Measurements from ENCODE around the gene CIZ1.
A peak's percentile ranks its signal among the peaks of the same experiment; 100 is the strongest.
"Not testable (repeated sequence)": the region's sequence is repeated elsewhere in the genome, so short reads cannot be mapped to it uniquely, and the experiment has no call there.

The CIZ1 gene

DNA sequence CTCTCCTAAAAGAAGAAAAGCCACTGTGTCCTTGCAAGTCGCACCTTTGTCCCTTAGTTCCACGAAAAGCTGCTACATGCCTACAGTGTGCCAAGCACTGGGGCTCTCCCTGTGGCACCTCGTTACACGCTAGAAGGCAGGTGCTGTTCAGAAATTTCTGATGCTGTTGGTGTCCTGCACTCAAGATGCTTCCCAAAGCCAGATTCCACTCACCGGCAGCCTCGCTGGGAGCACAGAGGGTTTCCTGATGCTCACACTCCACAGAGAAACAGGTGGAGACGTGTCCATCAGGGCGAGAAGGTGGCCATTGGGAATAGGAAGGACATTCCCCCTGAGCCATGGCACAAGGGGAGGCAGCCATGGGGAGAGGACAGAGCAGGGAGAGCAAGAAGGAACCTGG lies 60.0 kb downstream of the CIZ1 start:
- not testable (repeated sequence) for H3K4me3 ChIP-seq (ENCODE audit: low read length); H3K4me1 ChIP-seq (ENCODE audit: control insufficient read depth, insufficient read depth, low read length); H3K9ac ChIP-seq (ENCODE audit: low read depth, low read length); H3K36me3 ChIP-seq (ENCODE audit: insufficient read depth, low read length); H3K4me2 ChIP-seq (ENCODE audit: low read length); H3K9me3 ChIP-seq (replicated peaks; ENCODE audit: low read length)
- H3K27me3 ChIP-seq (ENCODE audit: control insufficient read depth, insufficient read depth, low read length): peaks cover 29% of the 10 kb centered on the region

GRCh38 chr9:128130651-128131050 lies 60.7 kb downstream of the CIZ1 start:
- H3K9me3 ChIP-seq (replicated peaks; ENCODE audit: low read length); H3K36me3 ChIP-seq (ENCODE audit: insufficient read depth, low read length); H3K4me2 ChIP-seq (ENCODE audit: low read length); H3K4me3 ChIP-seq (ENCODE audit: low read length); H3K9ac ChIP-seq (ENCODE audit: low read depth, low read length): not testable (repeated sequence)
- Histone ChIP-seq H3K4me1 (ENCODE audit: control insufficient read depth, insufficient read depth, low read length) (peaks cover 12% of the 10 kb centered on the region), H3K27me3 (ENCODE audit: control insufficient read depth, insufficient read depth, low read length) (peaks cover 29% of the 10 kb centered on the region)

GRCh38 chr9:128129976-128130590 lies 61.3 kb downstream of the CIZ1 start:
- H3K4me2 ChIP-seq (ENCODE audit: low read length): not testable (repeated sequence)
- H3K4me1 ChIP-seq (ENCODE audit: control insufficient read depth, insufficient read depth, low read length): peaks cover 15% of the 10 kb centered on the region

GRCh38 chr9:128128836-128129590 lies 62.4 kb downstream of the CIZ1 start:
- Histone ChIP-seq H3K27me3 (ENCODE audit: control insufficient read depth, insufficient read depth, low read length) (peaks cover 29% of the 10 kb centered on the region), H3K4me3 (ENCODE audit: low read length) (peak overlapping the region; percentile 95), H3K36me3 (ENCODE audit: insufficient read depth, low read length) (peaks cover 7% of the 10 kb centered on the region), H3K9ac (ENCODE audit: low read depth, low read length) (peak overlapping the region; percentile 96), H3K4me2 (ENCODE audit: low read length) (peak overlapping the region; percentile 97), H3K9me3 (replicated peaks; ENCODE audit: low read length) (no peaks in the 10 kb centered on the region), H3K4me1 (ENCODE audit: control insufficient read depth, insufficient read depth, low read length) (peaks cover 15% of the 10 kb centered on the region)

More at GRCh38 chr9:128129976-128130590, 61.3 kb downstream of the CIZ1 start:
- not testable (repeated sequence) for H3K9me3 ChIP-seq (replicated peaks; ENCODE audit: low read length); H3K36me3 ChIP-seq (ENCODE audit: insufficient read depth, low read length); H3K9ac ChIP-seq (ENCODE audit: low read depth, low read length); H3K4me3 ChIP-seq (ENCODE audit: low read length)
- H3K27me3 ChIP-seq (ENCODE audit: control insufficient read depth, insufficient read depth, low read length): peaks cover 29% of the 10 kb centered on the region

DNA sequence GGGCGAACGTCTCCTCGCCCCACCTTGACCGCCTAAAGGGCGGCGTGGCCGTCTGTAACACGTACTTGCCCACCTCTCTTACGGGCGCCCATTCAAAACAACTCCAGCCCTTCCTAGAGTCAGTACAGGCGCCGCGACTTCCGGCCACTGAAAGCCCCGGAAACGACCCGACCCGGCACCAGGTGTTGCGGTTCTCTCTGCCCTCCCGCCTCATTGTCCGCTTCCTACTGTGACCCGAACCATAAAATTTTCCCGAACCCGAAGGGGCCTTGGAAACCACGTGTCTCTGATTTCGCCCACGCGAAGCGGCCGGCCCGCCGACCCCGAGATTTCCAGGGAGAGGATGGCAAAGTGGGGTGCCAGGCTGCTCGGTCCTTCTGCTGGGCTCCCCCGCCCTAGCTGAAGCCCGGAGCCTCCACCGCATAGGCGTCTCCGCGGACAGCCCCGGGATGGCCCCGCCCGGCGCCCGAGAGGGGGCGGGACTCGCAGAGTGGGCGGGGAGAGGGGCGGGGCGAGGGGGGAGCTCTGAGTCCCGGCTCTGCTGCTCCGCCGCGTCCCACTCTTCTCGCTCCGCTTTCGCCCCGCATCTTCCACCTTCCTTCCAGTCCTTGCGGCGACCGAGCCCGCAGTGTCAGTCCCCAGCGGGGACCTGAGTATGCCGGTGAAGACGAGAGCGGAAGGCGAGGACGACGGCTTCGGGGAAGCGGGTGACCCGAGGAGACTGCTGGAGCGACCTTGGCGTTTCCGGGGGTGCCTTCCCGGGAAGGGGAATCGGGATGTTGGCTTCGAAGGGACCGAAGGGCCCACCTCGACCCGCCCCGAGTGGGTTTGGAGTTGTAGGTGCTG lies 63.2 kb downstream of the CIZ1 start:
- peak overlapping the region; percentile 95 for H3K4me3 ChIP-seq (ENCODE audit: low read length)
- H3K4me1 ChIP-seq (ENCODE audit: control insufficient read depth, insufficient read depth, low read length): peaks cover 15% of the 10 kb centered on the region
- peak overlapping the region; percentile 97 for H3K4me2 ChIP-seq (ENCODE audit: low read length)
- H3K36me3 ChIP-seq (ENCODE audit: insufficient read depth, low read length): peaks cover 12% of the 10 kb centered on the region
- H3K9me3 ChIP-seq (replicated peaks; ENCODE audit: low read length): no peaks in the 10 kb centered on the region
- H3K27me3 ChIP-seq (ENCODE audit: control insufficient read depth, insufficient read depth, low read length): peaks cover 21% of the 10 kb centered on the region
- peak overlapping the region; percentile 96 for H3K9ac ChIP-seq (ENCODE audit: low read depth, low read length)

DNA sequence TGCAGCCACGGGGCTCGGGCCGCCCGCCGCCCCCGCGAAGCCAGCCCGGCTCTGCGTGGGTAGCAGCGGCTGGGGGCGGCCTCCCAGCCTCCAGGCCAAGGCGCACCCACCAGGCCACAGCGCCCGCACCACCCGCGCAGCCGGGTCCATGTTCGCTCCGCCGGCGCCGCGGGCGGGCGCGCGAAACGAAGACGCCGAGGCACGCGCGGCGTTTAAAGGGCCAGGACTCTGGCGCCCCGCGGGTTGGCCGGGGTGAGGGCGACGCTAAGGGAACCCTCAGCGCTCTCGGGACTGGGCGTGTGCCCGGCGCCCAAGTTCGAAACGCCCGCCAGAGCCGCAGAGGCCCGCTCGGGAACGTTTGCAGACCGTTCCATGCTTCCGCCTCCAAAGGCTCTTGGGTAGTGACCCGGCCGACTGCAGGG lies 63.8 kb downstream of the CIZ1 start, which contains the start of gene PTGES2:
Gene PTGES2 (minus strand): TSS at position 162 of the 422 bp plus-strand sequence. CDS start 12 bp downstream, at position 150.
- H3K9ac ChIP-seq (ENCODE audit: low read depth, low read length): peak within 1 kb of the TSS; percentile 96
- no peaks in the 10 kb centered on the region for H3K9me3 ChIP-seq (replicated peaks; ENCODE audit: low read length)
- H3K27me3 ChIP-seq (ENCODE audit: control insufficient read depth, insufficient read depth, low read length): peaks cover 15% of the 10 kb centered on the region
- peaks cover 13% of the 10 kb centered on the region for H3K36me3 ChIP-seq (ENCODE audit: insufficient read depth, low read length)
- peak within 1 kb of the TSS; percentile 95 for H3K4me3 ChIP-seq (ENCODE audit: low read length)
- peak within 1 kb of the TSS; percentile 97 for H3K4me2 ChIP-seq (ENCODE audit: low read length)
- H3K4me1 ChIP-seq (ENCODE audit: control insufficient read depth, insufficient read depth, low read length): peaks cover 15% of the 10 kb centered on the region

GRCh38 chr9:128125580-128126354 lies 65.6 kb downstream of the CIZ1 start:
- Histone ChIP-seq H3K27me3 (ENCODE audit: control insufficient read depth, insufficient read depth, low read length) (no peaks in the 10 kb centered on the region), H3K4me3 (ENCODE audit: low read length) (peak overlapping the region; percentile 40), H3K4me2 (ENCODE audit: low read length) (peak overlapping the region; percentile 97), H3K4me1 (ENCODE audit: control insufficient read depth, insufficient read depth, low read length) (peaks cover 15% of the 10 kb centered on the region), H3K36me3 (ENCODE audit: insufficient read depth, low read length) (peaks cover 25% of the 10 kb centered on the region), H3K9me3 (replicated peaks; ENCODE audit: low read length) (no peaks in the 10 kb centered on the region), H3K9ac (ENCODE audit: low read depth, low read length) (no peak overlapping the region)

- H3K4me2 ChIP-seq (ENCODE audit: low read length): peak overlapping the region; percentile 97
- H3K4me3 ChIP-seq (ENCODE audit: low read length): no peak overlapping the region
- H3K9ac ChIP-seq (ENCODE audit: low read depth, low read length): no peak overlapping the region
- no peaks in the 10 kb centered on the region for H3K9me3 ChIP-seq (replicated peaks; ENCODE audit: low read length)
- H3K36me3 ChIP-seq (ENCODE audit: insufficient read depth, low read length): peaks cover 25% of the 10 kb centered on the region
- H3K4me1 ChIP-seq (ENCODE audit: control insufficient read depth, insufficient read depth, low read length): peaks cover 15% of the 10 kb centered on the region
- no peaks in the 10 kb centered on the region for H3K27me3 ChIP-seq (ENCODE audit: control insufficient read depth, insufficient read depth, low read length)
Measured at GRCh38 chr9:128124873-128125579, 66.3 kb downstream of the CIZ1 start.

- no peaks in the 10 kb centered on the region for H3K9me3 ChIP-seq (replicated peaks; ENCODE audit: low read length)
- H3K4me3 ChIP-seq (ENCODE audit: low read length): no peak overlapping the region
- H3K27me3 ChIP-seq (ENCODE audit: control insufficient read depth, insufficient read depth, low read length): no peaks in the 10 kb centered on the region
- H3K4me2 ChIP-seq (ENCODE audit: low read length): no peak overlapping the region
- peaks cover 25% of the 10 kb centered on the region for H3K36me3 ChIP-seq (ENCODE audit: insufficient read depth, low read length)
- no peak overlapping the region for H3K9ac ChIP-seq (ENCODE audit: low read depth, low read length)
- peaks cover 15% of the 10 kb centered on the region for H3K4me1 ChIP-seq (ENCODE audit: control insufficient read depth, insufficient read depth, low read length)
Measured at GRCh38 chr9:128124451-128124850, 66.9 kb downstream of the CIZ1 start.

DNA sequence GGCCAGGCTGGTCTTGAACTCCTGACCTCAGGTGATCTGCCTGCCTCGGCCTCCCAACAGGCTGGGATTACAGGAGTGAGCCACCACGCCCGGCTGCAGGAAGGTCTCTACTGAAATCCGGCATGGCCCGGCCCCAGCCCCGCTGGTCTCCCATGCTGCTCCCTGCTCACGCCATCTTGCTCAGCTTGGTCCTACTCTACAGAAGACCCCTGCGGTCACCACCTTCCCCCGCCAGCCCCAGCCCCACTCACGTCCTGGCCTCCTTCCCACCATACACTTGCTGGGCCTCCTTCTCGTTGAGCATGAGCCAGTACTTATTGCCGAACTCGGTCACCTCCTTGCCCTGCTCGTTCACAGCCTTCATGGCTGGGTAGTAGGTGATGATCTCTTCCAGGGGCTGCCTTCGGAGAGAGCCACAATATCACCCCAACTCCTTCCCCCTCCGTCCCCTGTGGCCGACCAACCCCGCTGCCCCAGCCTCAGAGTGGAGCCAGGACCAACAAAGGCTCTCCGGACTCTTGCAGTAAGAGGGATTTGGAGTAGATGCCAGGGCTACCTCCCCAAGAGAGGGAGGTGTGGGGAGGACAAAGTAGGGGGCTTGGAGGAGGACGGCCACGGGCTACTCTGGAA lies 67.8 kb downstream of the CIZ1 start:
- H3K36me3 ChIP-seq (ENCODE audit: insufficient read depth, low read length): peaks cover 25% of the 10 kb centered on the region
- H3K4me3 ChIP-seq (ENCODE audit: low read length): no peak overlapping the region

More for the DNA sequence above, 67.8 kb downstream of the CIZ1 start:
- Histone ChIP-seq H3K9me3 (replicated peaks; ENCODE audit: low read length) (no peaks in the 10 kb centered on the region), H3K9ac (ENCODE audit: low read depth, low read length) (no peak overlapping the region), H3K4me1 (ENCODE audit: control insufficient read depth, insufficient read depth, low read length) (peaks cover 9% of the 10 kb centered on the region), H3K27me3 (ENCODE audit: control insufficient read depth, insufficient read depth, low read length) (no peaks in the 10 kb centered on the region), H3K4me2 (ENCODE audit: low read length) (no peak overlapping the region)

Data from skeletal muscle satellite cell (primary cell).